ENCODE data around the gene CFAP157.

The CFAP157 gene

GRCh38 chr9:127714951-127715469 lies 8.2 kb downstream of the CFAP157 start:
- H3K4me3 ChIP-seq (ENCODE audit: low read depth, low read length): peak overlapping the region; percentile 59

- peak within 1 kb of the TSS; percentile 59 for H3K4me3 ChIP-seq (ENCODE audit: low read depth, low read length)
These were observed 8.9 kb downstream of the CFAP157 start, which contains the start of the genes PTRH1 and TTC16 for GRCh38 chr9:127715470-127716337. PTRH1 (minus strand) TSS chr9:127715663; CDS start chr9:127715639, 24 bp downstream. TTC16 (plus strand) TSS chr9:127716079; CDS start chr9:127716146, 67 bp downstream.

- H3K4me3 ChIP-seq (ENCODE audit: low read depth, low read length): no peak overlapping the region
These were observed 9.6 kb downstream of the CFAP157 start for GRCh38 chr9:127716412-127716811.

GRCh38 chr9:127717766-127718165 lies 11.0 kb downstream of the CFAP157 start:
- H3K4me3 ChIP-seq (ENCODE audit: low read depth, low read length): no peak overlapping the region

GRCh38 chr9:127720031-127720864 lies 13.5 kb downstream of the CFAP157 start:
- H3K4me3 ChIP-seq (ENCODE audit: low read depth, low read length): no peak overlapping the region

GRCh38 chr9:127720865-127721227 lies 14.1 kb downstream of the CFAP157 start:
- H3K4me3 ChIP-seq (ENCODE audit: low read depth, low read length): no peak overlapping the region

- H3K4me3 ChIP-seq (ENCODE audit: low read depth, low read length): no peak overlapping the region
These were observed 14.6 kb downstream of the CFAP157 start for GRCh38 chr9:127721391-127721821.

- no peak overlapping the region for H3K4me3 ChIP-seq (ENCODE audit: low read depth, low read length)
These were observed 15.4 kb downstream of the CFAP157 start for GRCh38 chr9:127722055-127722745.

GRCh38 chr9:127723013-127723412 lies 16.2 kb downstream of the CFAP157 start:
- no peak overlapping the region for H3K4me3 ChIP-seq (ENCODE audit: low read depth, low read length)

GRCh38 chr9:127723444-127723843 lies 16.7 kb downstream of the CFAP157 start:
- no peak overlapping the region for H3K4me3 ChIP-seq (ENCODE audit: low read depth, low read length)

GRCh38 chr9:127724012-127724411 lies 17.2 kb downstream of the CFAP157 start:
- no peak overlapping the region for H3K4me3 ChIP-seq (ENCODE audit: low read depth, low read length)

- no peak overlapping the region for H3K4me3 ChIP-seq (ENCODE audit: low read depth, low read length)
These were observed 20.1 kb downstream of the CFAP157 start for GRCh38 chr9:127726871-127727270.

- no peak overlapping the region for H3K4me3 ChIP-seq (ENCODE audit: low read depth, low read length)
These were observed 22.0 kb downstream of the CFAP157 start for GRCh38 chr9:127728808-127729207.

- H3K4me3 ChIP-seq (ENCODE audit: low read depth, low read length): no peak overlapping the region
These were observed 22.9 kb downstream of the CFAP157 start for GRCh38 chr9:127729522-127730256.

- H3K4me3 ChIP-seq (ENCODE audit: low read depth, low read length): no peak overlapping the region
These were observed 23.5 kb downstream of the CFAP157 start for GRCh38 chr9:127730262-127730661.

GRCh38 chr9:127730799-127731410 lies 24.1 kb downstream of the CFAP157 start:
- no peak overlapping the region for H3K4me3 ChIP-seq (ENCODE audit: low read depth, low read length)

GRCh38 chr9:127731938-127732337 lies 25.1 kb downstream of the CFAP157 start:
- no peak overlapping the region for H3K4me3 ChIP-seq (ENCODE audit: low read depth, low read length)

GRCh38 chr9:127732444-127732843 lies 25.7 kb downstream of the CFAP157 start:
- H3K4me3 ChIP-seq (ENCODE audit: low read depth, low read length): no peak overlapping the region

GRCh38 chr9:127733614-127734013 lies 26.8 kb downstream of the CFAP157 start:
- H3K4me3 ChIP-seq (ENCODE audit: low read depth, low read length): no peak overlapping the region
